WTC11 (cell line): ENCODE results near the gene NEDD9. TPM values are rescaled to one million over a fixed set of nuclear protein-coding genes. Genes with fewer than 3 reads are reported as not detected.

Experiments used
- ATAC-seq: fragments of 200-7000 bp; cut with Tn5 transposase; 2 replicates; pipeline ENCODE4 v1.10.0; 2021; ENCODE audit warnings: mild to moderate bottlenecking, moderate library complexity
- CTCF ChIA-PET: fragments of 300-600 bp; sonication (Branson Sonifier 250); formaldehyde crosslinking; loops from one replicate; lab custom pipeline; 2021; ENCODE audit warnings: antibody characterized with exemption; lab: Charles Lee
- POLR2A ChIA-PET: fragments of 350-600 bp; sonication (Branson Sonifier 250); formaldehyde crosslinking; loops from one replicate; lab custom pipeline; 2021; ENCODE audit warnings: antibody characterized with exemption; lab: Charles Lee
- DNase-seq: peaks from one replicate; pipeline ENCODE4 v3.0.0; 2021; ENCODE audit warnings: low spot score
- H3K27ac Mint-ChIP-seq: 2 replicates; pipeline ENCODE4 v1.8.0; 2021; ENCODE audit warnings: mixed read lengths
- H3K27me3 Mint-ChIP-seq: 2 replicates; pipeline ENCODE4 v1.8.0; 2021; ENCODE audit warnings: low read depth, mild to moderate bottlenecking, moderate library complexity, mixed read lengths
- H3K36me3 Mint-ChIP-seq: 2 replicates; pipeline ENCODE4 v1.8.0; 2021; ENCODE audit warnings: mixed read lengths
- H3K4me1 Mint-ChIP-seq: 2 replicates; pipeline ENCODE4 v1.8.0; 2022; ENCODE audit warnings: mixed read lengths
- H3K4me3 Mint-ChIP-seq: 2 replicates; pipeline ENCODE4 v1.8.0; 2021; ENCODE audit warnings: mild to moderate bottlenecking, moderate library complexity, mixed read lengths
- H3K9me3 Mint-ChIP-seq: 2 replicates; pipeline ENCODE4 v1.8.0; 2021; ENCODE audit warnings: mixed read lengths
- AR ChIP-seq: fragments of 250-450 bp; sonication (Bioruptor Pico); IDR thresholded peaks from 2 replicates; pipeline ENCODE4 v1.9.0; 2021; ENCODE audit warnings: mild to moderate bottlenecking
- CTCF ChIP-seq: fragments of 200-600 bp; IDR thresholded peaks from 2 replicates; pipeline ENCODE4 v1.8.0; 2022; ENCODE audit warnings: antibody characterized with exemption
- EMX1 ChIP-seq: fragments of 250-450 bp; sonication (Bioruptor Pico); IDR thresholded peaks from 2 replicates; pipeline ENCODE4 v1.8.0; 2021; ENCODE audit warnings: mild to moderate bottlenecking
- FOXP1 ChIP-seq: sonication (generic); formaldehyde crosslinking; IDR thresholded peaks from 2 replicates; pipeline ENCODE4 v1.8.0; 2022; ENCODE audit warnings: missing genetic modification reagents, mild to moderate bottlenecking, moderate library complexity, borderline replicate concordance
- FOXP4 ChIP-seq: sonication (generic); formaldehyde crosslinking; IDR thresholded peaks from 2 replicates; pipeline ENCODE4 v1.8.0; 2022; ENCODE audit warnings: mild to moderate bottlenecking, missing genetic modification reagents
- GTF2I ChIP-seq: fragments of 250-450 bp; sonication (Bioruptor Pico); conservative IDR thresholded peaks from 2 replicates; pipeline ENCODE4 v1.4.0; 2021; ENCODE audit warnings: mild to moderate bottlenecking
- JAZF1 ChIP-seq: fragments of 250-450 bp; sonication (Bioruptor Pico); IDR thresholded peaks from 2 replicates; pipeline ENCODE4 v1.9.0; 2021; ENCODE audit warnings: moderate library complexity, mild to moderate bottlenecking, inconsistent platforms
- JUN ChIP-seq: sonication (generic); formaldehyde crosslinking; IDR thresholded peaks from 2 replicates; pipeline ENCODE4 v1.8.0; 2023; ENCODE audit warnings: mild to moderate bottlenecking, missing genetic modification reagents
- KAT7 ChIP-seq: sonication (generic); formaldehyde crosslinking; IDR thresholded peaks from 2 replicates; pipeline ENCODE4 v1.8.1; 2023; ENCODE audit warnings: missing genetic modification reagents, mild to moderate bottlenecking, borderline replicate concordance
- MXD4 ChIP-seq: fragments of 250-450 bp; sonication (Bioruptor Pico); IDR thresholded peaks from 2 replicates; pipeline ENCODE4 v1.8.0; 2021; ENCODE audit warnings: mild to moderate bottlenecking, moderate library complexity, borderline replicate concordance
- MYBL2 ChIP-seq: sonication (generic); formaldehyde crosslinking; IDR thresholded peaks from 2 replicates; pipeline ENCODE4 v1.8.1; 2023; ENCODE audit warnings: mild to moderate bottlenecking, moderate library complexity, missing genetic modification reagents
- NFE2L1 ChIP-seq: sonication (generic); formaldehyde crosslinking; IDR thresholded peaks from 2 replicates; pipeline ENCODE4 v1.8.1; 2023; ENCODE audit warnings: missing genetic modification reagents
- NR3C1 ChIP-seq: sonication (generic); formaldehyde crosslinking; conservative IDR thresholded peaks from 2 replicates; pipeline ENCODE4 v1.8.1; 2023; ENCODE audit warnings: low read depth, mild to moderate bottlenecking, missing genetic modification reagents
- RORB ChIP-seq: fragments of 250-450 bp; sonication (Bioruptor Pico); IDR thresholded peaks from 2 replicates; pipeline ENCODE4 v1.9.0; 2021; ENCODE audit warnings: mild to moderate bottlenecking
- STAT6 ChIP-seq: sonication (generic); formaldehyde crosslinking; conservative IDR thresholded peaks from 2 replicates; pipeline ENCODE4 v1.8.1; 2023; ENCODE audit warnings: mild to moderate bottlenecking, low read depth, missing genetic modification reagents, moderate library complexity
- ZNF232 ChIP-seq: sonication (generic); formaldehyde crosslinking; IDR thresholded peaks from 2 replicates; pipeline ENCODE4 v1.8.0; 2022; ENCODE audit warnings: mild to moderate bottlenecking, missing genetic modification reagents
- ZNF317 ChIP-seq: sonication (generic); formaldehyde crosslinking; IDR thresholded peaks from 2 replicates; pipeline ENCODE4 v1.8.1; 2023; ENCODE audit warnings: low read depth, mild to moderate bottlenecking, moderate library complexity, missing genetic modification reagents, borderline replicate concordance
- total RNA-seq: library from RNA; stranded (reverse); gene quantifications from 3 replicates; pipeline ENCODE4 v1.2.3, GENCODE V29; 2021
- TF ChIP-seq, protein P1 (sequence below): sonication (generic); formaldehyde crosslinking; IDR thresholded peaks from 2 replicates; pipeline ENCODE4 v1.8.1; 2023; ENCODE audit warnings: mild to moderate bottlenecking, missing genetic modification reagents

NEDD9 gene
- total RNA-seq, 1 experiment from 2014 or later, result 9.8 TPM

DNA sequence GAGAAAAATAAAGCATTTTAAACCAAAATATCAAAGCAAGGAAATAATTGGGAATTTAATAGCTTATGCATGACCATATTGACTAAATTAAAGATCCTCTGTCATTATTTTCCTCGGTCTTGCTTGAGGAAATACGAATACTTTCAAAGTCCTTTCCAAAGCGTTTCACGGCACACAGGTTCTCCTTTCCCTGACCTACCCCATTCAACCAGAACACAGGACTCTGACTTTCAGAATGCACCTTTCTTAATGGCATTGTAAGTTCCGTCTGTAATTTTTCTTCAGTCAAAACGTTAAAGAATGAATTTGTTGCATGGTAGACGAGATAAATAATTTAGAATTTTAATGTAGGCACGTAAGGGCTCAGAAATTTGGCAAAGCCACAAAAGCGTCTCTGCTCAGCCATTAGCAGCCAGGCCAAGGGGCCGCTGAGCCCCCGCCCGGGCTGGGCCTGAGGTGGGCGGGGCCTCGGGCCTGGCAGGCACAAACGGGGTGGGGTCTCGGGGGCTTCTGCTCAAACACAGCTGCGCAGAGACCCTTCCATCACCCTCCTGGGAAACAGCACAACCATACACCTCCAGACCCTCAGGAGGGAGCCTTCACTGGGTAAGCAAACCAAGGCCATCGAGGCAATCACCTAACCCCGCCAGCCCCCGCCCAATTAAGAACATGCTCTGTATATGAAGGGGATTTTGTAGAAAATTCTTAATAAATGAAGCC lies 3.4 kb downstream of the NEDD9 start:
- POLR2A ChIA-PET, result no interaction called here
- Mint-ChIP-seq H3K9me3 (0 out of 2 replicates have a peak, but pooled peaks cover 3% of the 10 kb centered on the region), H3K27ac (peak overlapping the region; percentile 60; the same call in 1 of the 2 replicates), H3K4me3 (peak overlapping the region; percentile 79)
- peak; percentile 64 for ATAC-seq
- TF ChIP-seq ZNF232 (CRISPR knock-in tag) (no peak), MYBL2 (CRISPR knock-in tag) (no peak), MXD4 (no peak), JUN (CRISPR knock-in tag) (no peak), STAT6 (CRISPR knock-in tag) (no peak), AR (CRISPR knock-in tag) (no peak), CTCF (no peak), NFE2L1 (CRISPR knock-in tag) (no peak), ZNF317 (CRISPR knock-in tag) (no peak), FOXP4 (no peak), GTF2I (CRISPR knock-in tag) (no peak), KAT7 (CRISPR knock-in tag) (no peak), NR3C1 (CRISPR knock-in tag) (no peak), FOXP1 (CRISPR knock-in tag) (no peak), EMX1 (CRISPR knock-in tag) (no peak), JAZF1 (CRISPR knock-in tag) (no peak), RORB (CRISPR knock-in tag) (no peak)
- TF ChIP-seq, protein P1, sequence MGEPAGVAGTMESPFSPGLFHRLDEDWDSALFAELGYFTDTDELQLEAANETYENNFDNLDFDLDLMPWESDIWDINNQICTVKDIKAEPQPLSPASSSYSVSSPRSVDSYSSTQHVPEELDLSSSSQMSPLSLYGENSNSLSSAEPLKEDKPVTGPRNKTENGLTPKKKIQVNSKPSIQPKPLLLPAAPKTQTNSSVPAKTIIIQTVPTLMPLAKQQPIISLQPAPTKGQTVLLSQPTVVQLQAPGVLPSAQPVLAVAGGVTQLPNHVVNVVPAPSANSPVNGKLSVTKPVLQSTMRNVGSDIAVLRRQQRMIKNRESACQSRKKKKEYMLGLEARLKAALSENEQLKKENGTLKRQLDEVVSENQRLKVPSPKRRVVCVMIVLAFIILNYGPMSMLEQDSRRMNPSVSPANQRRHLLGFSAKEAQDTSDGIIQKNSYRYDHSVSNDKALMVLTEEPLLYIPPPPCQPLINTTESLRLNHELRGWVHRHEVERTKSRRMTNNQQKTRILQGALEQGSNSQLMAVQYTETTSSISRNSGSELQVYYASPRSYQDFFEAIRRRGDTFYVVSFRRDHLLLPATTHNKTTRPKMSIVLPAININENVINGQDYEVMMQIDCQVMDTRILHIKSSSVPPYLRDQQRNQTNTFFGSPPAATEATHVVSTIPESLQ, result no peak
- TF ChIP-seq, all 79 proteins: peak for 0
- Mint-ChIP-seq H3K4me1 (peaks cover 70% of the 10 kb centered on the region), H3K27me3 (no peaks in the 10 kb centered on the region), H3K36me3 (peaks cover 2% of the 10 kb centered on the region; the same call in 1 of the 2 replicates)
- CTCF ChIA-PET, result interaction anchor here (1.5 to 1.9 kb wide), 2 partner anchors 26 to 267 kb away, joined by 4 to 5 read pairs; no protein-coding TSS in a partner anchor
- peak; percentile 70 for DNase-seq
